Hepatocyte (in vitro differentiated cells): ENCODE measurements around the gene EIF3A. TPM values are rescaled to one million over a fixed set of nuclear protein-coding genes. Genes with fewer than 3 reads are reported as not detected.

ENCODE experiments used
- DNase-seq: peaks from one replicate; pipeline ENCODE4 v3.0.0-alpha.2; 2016; ENCODE audit warnings: low spot score
- H2AFZ ChIP-seq: fragments of 200-600 bp; sonication (generic); 2 replicates; pipeline ENCODE4 v1.6.0; 2016; ENCODE audit warnings: antibody characterized with exemption, mild to moderate bottlenecking
- H3K27ac ChIP-seq: fragments of 200-600 bp; sonication (generic); 2 replicates; pipeline ENCODE4 v1.5.1; 2016; ENCODE audit warnings: mild to moderate bottlenecking
- H3K27me3 ChIP-seq: fragments of 200-600 bp; sonication (generic); 2 replicates; pipeline ENCODE4 v1.6.1; 2016
- H3K36me3 ChIP-seq: fragments of 200-600 bp; sonication (generic); replicated peaks from 2 replicates; pipeline ENCODE4 v1.5.1; 2016; ENCODE audit warnings: low read depth; ENCODE audit not compliant: insufficient read depth
- H3K4me1 ChIP-seq: fragments of 200-600 bp; sonication (generic); 2 replicates; pipeline ENCODE4 v1.5.1; 2016; ENCODE audit warnings: mild to moderate bottlenecking, moderate library complexity; ENCODE audit not compliant: insufficient read depth
- H3K4me2 ChIP-seq: fragments of 200-600 bp; sonication (generic); 2 replicates; pipeline ENCODE4 v1.6.0; 2016
- H3K4me3 ChIP-seq: fragments of 200-600 bp; sonication (generic); 2 replicates; pipeline ENCODE4 v1.5.1; 2016; ENCODE audit warnings: mild to moderate bottlenecking
- H3K79me2 ChIP-seq: fragments of 200-600 bp; sonication (generic); 2 replicates; pipeline ENCODE4 v1.6.0; 2017; ENCODE audit warnings: mild to moderate bottlenecking
- H3K9me2 ChIP-seq: fragments of 200-600 bp; sonication (generic); replicated peaks from 2 replicates; pipeline ENCODE4 v1.6.0; 2017; ENCODE audit warnings: mild to moderate bottlenecking; ENCODE audit not compliant: insufficient read depth
- H3K9me3 ChIP-seq: fragments of 200-600 bp; sonication (generic); 2 replicates; pipeline ENCODE4 v1.5.1; 2016; ENCODE audit warnings: low read depth, mild to moderate bottlenecking
- H4K20me1 ChIP-seq: fragments of 200-600 bp; sonication (generic); 2 replicates; pipeline ENCODE4 v1.6.0; 2016; ENCODE audit warnings: mild to moderate bottlenecking; ENCODE audit not compliant: insufficient read depth, poor library complexity, severe bottlenecking
- EZH2 ChIP-seq: fragments of 200-600 bp; sonication (generic); IDR thresholded peaks from 2 replicates; pipeline ENCODE4 v1.6.1; 2016; ENCODE audit warnings: antibody characterized with exemption, mild to moderate bottlenecking, borderline replicate concordance
- EZH2phosphoT487 ChIP-seq: fragments of 200-600 bp; sonication (generic); IDR thresholded peaks from one replicate; pipeline ENCODE4 v1.6.1; 2018; ENCODE audit warnings: antibody characterized with exemption, mild to moderate bottlenecking, low read depth, moderate library complexity; ENCODE audit not compliant: unreplicated experiment, severe bottlenecking
- WGBS: methylation state at CpG from one replicate; pipeline ENCODE4 v1.1.6; 2016; ENCODE audit warnings: low lambda C conversion rate; ENCODE audit errors: missing lambda C conversion rate; 5-methylcytosine and 5-hydroxymethylcytosine counted together
- polyA plus RNA-seq: library from polyadenylated mRNA; unstranded; fragments of >200 nt; fragmentation: Nextera tagmentation; extraction: Ambion mirVana; gene quantifications from 2 replicates; pipeline ENCODE4 v1.2.1, GENCODE V29; 2016
- total RNA-seq: library from RNA; depleted of rRNA; stranded (reverse); fragments of >200 nt; gene quantifications from 2 replicates; pipeline ENCODE4 v1.2.3, GENCODE V29; 2014
- TF ChIP-seq, protein P1 (sequence below): fragments of 200-600 bp; sonication (generic); IDR thresholded peaks from 2 replicates; pipeline ENCODE4 v1.5.1; 2016; ENCODE audit warnings: antibody characterized with exemption, mild to moderate bottlenecking; ENCODE audit not compliant: poor library complexity

The EIF3A gene
- total and polyA plus RNA-seq, 2 experiments from 2014 or later = 56.6 to 93.7 TPM

- Histone ChIP-seq H3K79me2 (peaks cover 27% of the 10 kb centered on the region), H3K36me3 (no peaks in the 10 kb centered on the region), H3K4me1 (peaks cover 17% of the 10 kb centered on the region), H3K9me3 (no peaks in the 10 kb centered on the region), H3K4me2 (peak overlapping the region; percentile 94), H2AFZ (no peak overlapping the region), H3K27me3 (no peaks in the 10 kb centered on the region), H3K9me2 (no peaks in the 10 kb centered on the region), H3K4me3 (peak overlapping the region; percentile 95), H4K20me1 (no peaks in the 10 kb centered on the region), H3K27ac (peak overlapping the region; percentile 68)
- TF ChIP-seq, protein P1, sequence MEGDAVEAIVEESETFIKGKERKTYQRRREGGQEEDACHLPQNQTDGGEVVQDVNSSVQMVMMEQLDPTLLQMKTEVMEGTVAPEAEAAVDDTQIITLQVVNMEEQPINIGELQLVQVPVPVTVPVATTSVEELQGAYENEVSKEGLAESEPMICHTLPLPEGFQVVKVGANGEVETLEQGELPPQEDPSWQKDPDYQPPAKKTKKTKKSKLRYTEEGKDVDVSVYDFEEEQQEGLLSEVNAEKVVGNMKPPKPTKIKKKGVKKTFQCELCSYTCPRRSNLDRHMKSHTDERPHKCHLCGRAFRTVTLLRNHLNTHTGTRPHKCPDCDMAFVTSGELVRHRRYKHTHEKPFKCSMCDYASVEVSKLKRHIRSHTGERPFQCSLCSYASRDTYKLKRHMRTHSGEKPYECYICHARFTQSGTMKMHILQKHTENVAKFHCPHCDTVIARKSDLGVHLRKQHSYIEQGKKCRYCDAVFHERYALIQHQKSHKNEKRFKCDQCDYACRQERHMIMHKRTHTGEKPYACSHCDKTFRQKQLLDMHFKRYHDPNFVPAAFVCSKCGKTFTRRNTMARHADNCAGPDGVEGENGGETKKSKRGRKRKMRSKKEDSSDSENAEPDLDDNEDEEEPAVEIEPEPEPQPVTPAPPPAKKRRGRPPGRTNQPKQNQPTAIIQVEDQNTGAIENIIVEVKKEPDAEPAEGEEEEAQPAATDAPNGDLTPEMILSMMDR = no peak
- TF ChIP-seq EZH2phosphoT487 (no peak), EZH2 (no peak)
- WGBS = 93% methylated on average over 12 of the region's 12 CpGs
- no peak for DNase-seq
Measured at GRCh38 chr10:119105155-119105554, 24.5 kb upstream of the EIF3A start.

DNA sequence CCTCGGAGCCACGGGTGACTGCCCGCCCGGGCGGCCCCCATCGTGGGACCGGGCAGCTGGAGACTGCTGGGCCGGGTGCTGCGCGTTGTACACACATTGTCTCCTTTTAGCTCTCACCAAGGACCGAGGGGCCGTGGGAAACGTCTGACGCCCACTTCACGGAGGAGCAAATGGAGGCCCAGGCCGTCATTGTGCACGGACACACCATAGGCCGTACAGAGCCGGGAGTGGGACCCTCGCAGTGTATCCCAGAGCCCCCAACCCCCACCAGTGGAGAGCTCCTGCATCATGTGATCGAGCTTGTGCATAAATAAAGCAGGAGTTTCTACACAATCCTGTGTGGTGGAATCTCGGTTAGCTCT, 24.0 kb upstream of the EIF3A start:
- peak; percentile 37 for DNase-seq

DNA sequence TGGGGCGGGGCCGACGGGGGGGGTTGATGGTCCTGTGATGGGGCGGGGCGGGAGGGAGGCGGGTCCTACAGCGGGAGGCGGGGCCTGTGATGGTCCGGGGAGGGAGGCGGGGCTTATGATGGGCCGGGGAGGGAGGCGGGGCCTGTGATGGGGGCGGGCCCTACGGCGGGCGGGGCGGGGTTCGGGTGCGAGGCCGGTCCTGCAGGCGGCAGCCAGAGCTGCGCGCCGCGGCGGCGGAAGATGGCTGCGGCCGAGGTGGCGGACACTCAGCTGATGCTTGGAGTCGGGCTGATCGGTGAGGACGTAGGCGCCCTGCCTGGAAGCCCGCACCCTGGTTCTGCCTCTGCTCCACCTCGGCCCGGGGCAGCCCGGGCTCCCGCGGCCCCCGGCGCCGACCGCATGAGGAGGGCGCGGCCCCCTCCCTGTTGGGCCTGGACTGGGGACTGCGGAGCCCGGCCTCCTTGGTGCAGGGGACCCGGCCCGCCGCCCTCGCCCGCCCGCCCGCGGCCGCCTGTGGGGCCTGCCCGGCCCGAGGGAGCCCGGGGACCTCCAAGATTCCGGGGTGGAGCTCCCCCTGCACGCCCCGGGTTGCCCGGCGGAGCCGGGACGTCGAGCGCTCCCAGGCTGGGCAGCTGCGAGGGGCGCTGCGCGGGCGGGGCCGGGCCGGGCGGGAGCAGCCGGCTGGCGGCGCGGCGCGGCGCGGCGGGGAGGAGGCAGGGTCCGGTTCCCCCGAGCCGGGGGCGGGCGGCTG, 23.5 kb upstream of the EIF3A start, which contains the start of gene DENND10:
DENND10 (plus strand) TSS at position 211 of the 751 bp plus-strand sequence; CDS start at position 241, 30 bp downstream.
- H3K36me3 ChIP-seq = no peaks in the 10 kb centered on the region
- peaks cover 18% of the 10 kb centered on the region for H3K4me1 ChIP-seq
- H3K27me3 ChIP-seq = no peaks in the 10 kb centered on the region
- H3K79me2 ChIP-seq = peaks cover 27% of the 10 kb centered on the region
- peak; percentile 95 for DNase-seq
- peak within 1 kb of the TSS; percentile 94 for H3K4me2 ChIP-seq
- H2AFZ ChIP-seq = peak within 1 kb of the TSS; percentile 88
- H3K9me3 ChIP-seq = no peaks in the 10 kb centered on the region
- peak within 1 kb of the TSS; percentile 68 for H3K27ac ChIP-seq
- peak within 1 kb of the TSS; percentile 95 for H3K4me3 ChIP-seq
- H4K20me1 ChIP-seq = no peaks in the 10 kb centered on the region
- TF ChIP-seq EZH2 (no peak), EZH2phosphoT487 (no peak)
- TF ChIP-seq, protein P1 = no peak
- H3K9me2 ChIP-seq = no peaks in the 10 kb centered on the region
- 2% methylated on average over 17 of the region's 91 CpGs for WGBS

More for the DNA sequence above, 24.0 kb upstream of the EIF3A start:
- H3K4me3 ChIP-seq = peak overlapping the region; percentile 95
- peaks cover 18% of the 10 kb centered on the region for H3K4me1 ChIP-seq
- WGBS = 2% methylated on average over 13 of the region's 22 CpGs
- peaks cover 27% of the 10 kb centered on the region for H3K79me2 ChIP-seq
- H3K36me3 ChIP-seq = no peaks in the 10 kb centered on the region
- peak overlapping the region; percentile 94 for H3K4me2 ChIP-seq
- peak overlapping the region; percentile 49 for H2AFZ ChIP-seq
- no peaks in the 10 kb centered on the region for H3K9me3 ChIP-seq
- H3K27me3 ChIP-seq = no peaks in the 10 kb centered on the region
- TF ChIP-seq EZH2phosphoT487 = no peak
- TF ChIP-seq, protein P1 = no peak
- TF ChIP-seq EZH2 = no peak
- H3K9me2 ChIP-seq = no peaks in the 10 kb centered on the region
- peak overlapping the region; percentile 68 for H3K27ac ChIP-seq
- no peaks in the 10 kb centered on the region for H4K20me1 ChIP-seq
